Upper lobe of left lung (tissue), 6 donors: ENCODE data around the gene SNX7. TPM values are rescaled to one million over a fixed set of nuclear protein-coding genes. Genes with fewer than 3 reads are reported as not detected.

Experiments used
- ATAC-seq, 2 donors: fragments of 200-7000 bp; cut with Tn5 transposase; one replicate each; pipeline ENCODE4 v1.9.1; 2022; ENCODE audit warnings: mild to moderate bottlenecking in 2 of 2, moderate library complexity in 2 of 2; ENCODE audit not compliant: low FRiP score in 2 of 2
- DNase-seq, 2 donors: peaks; one replicate each; pipeline ENCODE4 v3.0.0-alpha.2; 2019 to 2020
- H3K27ac ChIP-seq, 4 donors: fragments of 200-600 bp; sonication (generic); one replicate each; pipeline ENCODE4 v1.5.1; 2016 to 2019
- H3K27me3 ChIP-seq, 4 donors: fragments of 200-600 bp; sonication (generic); one replicate each; pipeline ENCODE4 v1.5.1; 2017 to 2019
- H3K36me3 ChIP-seq, 4 donors: fragments of 200-600 bp; sonication (generic); one replicate each; pipeline ENCODE4 v1.5.1; 2016 to 2019
- H3K4me1 ChIP-seq, 4 donors: fragments of 200-600 bp; sonication (generic); one replicate each; pipeline ENCODE4 v1.5.1; 2018 to 2019
- H3K4me3 ChIP-seq, 4 donors: fragments of 200-600 bp; sonication (generic); one replicate each; pipeline ENCODE4 v1.5.1; 2017 to 2019; ENCODE audit warnings: mild to moderate bottlenecking in 2 of 4, moderate library complexity in 1 of 4
- H3K9me3 ChIP-seq, 4 donors: fragments of 200-600 bp; sonication (generic); one replicate each; pipeline ENCODE4 v1.5.1; 2018 to 2019
- EP300 ChIP-seq, 4 donors: sonication (generic); formaldehyde crosslinking; IDR thresholded peaks; one replicate each; pipeline ENCODE4 v1.5.1; 2017; ENCODE audit warnings: antibody characterized with exemption in 4 of 4, control low read depth in 2 of 4
- POLR2A ChIP-seq, 4 donors: fragments of 450-650 bp; IDR thresholded peaks; one replicate each; pipeline ENCODE4 v1.5.1; 2016 to 2017; ENCODE audit warnings: antibody characterized with exemption in 4 of 4, mild to moderate bottlenecking in 2 of 4
- POLR2AphosphoS5 ChIP-seq, 2 donors: sonication (generic); formaldehyde crosslinking; IDR thresholded peaks; one replicate each; pipeline ENCODE4 v1.5.1; 2017; ENCODE audit warnings: antibody characterized with exemption in 2 of 2
- WGBS, 2 donors: methylation state at CpG; one replicate each; pipeline ENCODE4 v1.1.5; 2017 to 2018; 5-methylcytosine and 5-hydroxymethylcytosine counted together
- total RNA-seq, 6 donors: library from RNA; depleted of rRNA in 4 of 6; stranded (reverse); fragments of >200 nt in 4 of 6; gene quantifications; one replicate each; pipeline versions ENCODE4 v1.1.0 to v1.2.1, GENCODE V29; 2016 to 2021
- TF ChIP-seq, protein P1 (sequence below), 6 experiments: fragments of 450-650 bp in 4 of 6; fragments of 200-600 bp in 2 of 6; sonication (generic) in 2 of 6; IDR thresholded peaks; one replicate each; pipeline ENCODE4 v1.5.1; 2016 to 2019; ENCODE audit warnings: antibody characterized with exemption in 6 of 6
- donor health status: DM: no; HTN: no; CAD: no; lungs with moderate emphysema.
- donor health status: DM: no; HTN: yes; CAD: no; lungs with severe emphysema.

Gene SNX7
- total RNA-seq, 6 donors from 2014 or later = 7.3 to 50.8 (median 15.7) TPM

DNA sequence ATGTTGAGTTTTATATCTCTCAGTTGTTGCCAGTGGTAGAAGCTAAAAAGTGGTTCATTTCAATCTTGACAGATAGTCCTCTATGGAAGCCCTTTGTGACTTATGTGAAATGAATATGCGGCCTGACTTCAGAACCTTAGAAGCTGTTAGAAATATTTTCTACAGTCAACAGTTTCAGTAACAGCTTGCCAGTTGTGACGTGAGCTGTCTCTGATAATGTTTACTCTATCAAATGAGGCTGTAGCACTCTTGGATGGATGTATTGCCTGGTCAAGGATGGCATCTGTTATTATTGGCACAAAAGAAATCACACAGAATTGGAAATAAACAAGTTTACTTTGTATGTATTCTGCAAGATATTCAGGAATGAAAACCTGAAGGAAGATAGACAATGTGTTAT lies 31.9 kb downstream of the SNX7 start:
- Histone ChIP-seq H3K27me3 (no peaks in the 10 kb centered on the region), H3K9me3 (no peaks in the 10 kb centered on the region), H3K4me1 (no peaks in the 10 kb centered on the region), H3K36me3 (no peaks in the 10 kb centered on the region), H3K27ac (no peak overlapping the region), H3K4me3 (no peak overlapping the region)
- no peak for ATAC-seq
- WGBS, 2 donors = 76 to 84% methylated on average over 2 of the region's 2 CpGs
- no peak for DNase-seq
- TF ChIP-seq POLR2A (IDR thresholded peaks at IDR 0.05) (no peak), EP300 (IDR thresholded peaks at IDR 0.05) (no peak), POLR2AphosphoS5 (IDR thresholded peaks at IDR 0.05) (no peak)
- TF ChIP-seq, protein P1, sequence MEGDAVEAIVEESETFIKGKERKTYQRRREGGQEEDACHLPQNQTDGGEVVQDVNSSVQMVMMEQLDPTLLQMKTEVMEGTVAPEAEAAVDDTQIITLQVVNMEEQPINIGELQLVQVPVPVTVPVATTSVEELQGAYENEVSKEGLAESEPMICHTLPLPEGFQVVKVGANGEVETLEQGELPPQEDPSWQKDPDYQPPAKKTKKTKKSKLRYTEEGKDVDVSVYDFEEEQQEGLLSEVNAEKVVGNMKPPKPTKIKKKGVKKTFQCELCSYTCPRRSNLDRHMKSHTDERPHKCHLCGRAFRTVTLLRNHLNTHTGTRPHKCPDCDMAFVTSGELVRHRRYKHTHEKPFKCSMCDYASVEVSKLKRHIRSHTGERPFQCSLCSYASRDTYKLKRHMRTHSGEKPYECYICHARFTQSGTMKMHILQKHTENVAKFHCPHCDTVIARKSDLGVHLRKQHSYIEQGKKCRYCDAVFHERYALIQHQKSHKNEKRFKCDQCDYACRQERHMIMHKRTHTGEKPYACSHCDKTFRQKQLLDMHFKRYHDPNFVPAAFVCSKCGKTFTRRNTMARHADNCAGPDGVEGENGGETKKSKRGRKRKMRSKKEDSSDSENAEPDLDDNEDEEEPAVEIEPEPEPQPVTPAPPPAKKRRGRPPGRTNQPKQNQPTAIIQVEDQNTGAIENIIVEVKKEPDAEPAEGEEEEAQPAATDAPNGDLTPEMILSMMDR (IDR thresholded peaks at IDR 0.05) = no peak

DNA sequence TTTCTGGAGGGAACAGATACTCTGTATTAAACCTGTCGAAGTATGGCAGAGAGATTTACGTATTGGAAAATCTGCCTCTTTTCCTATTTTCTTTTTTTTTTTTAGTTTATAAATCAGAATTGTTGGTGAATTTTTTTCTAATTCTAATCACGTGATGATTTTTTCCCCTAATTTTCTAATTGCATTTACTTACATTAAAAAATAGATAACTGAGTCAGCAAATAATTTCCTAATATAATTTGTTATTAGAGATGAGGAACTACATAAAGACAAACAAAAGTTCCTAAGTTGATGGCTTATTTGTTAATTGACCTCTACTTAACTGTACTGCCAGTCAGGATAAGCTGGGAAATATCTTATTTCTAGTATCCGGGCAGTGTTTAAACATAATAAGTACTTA lies 34.6 kb downstream of the SNX7 start:
- Histone ChIP-seq H3K4me3 (no peak overlapping the region), H3K36me3 (peaks cover 0 to 3% (median 0%) of the 10 kb centered on the region in 4 donors), H3K27ac (no peak overlapping the region), H3K9me3 (no peaks in the 10 kb centered on the region), H3K4me1 (no peaks in the 10 kb centered on the region), H3K27me3 (no peaks in the 10 kb centered on the region)
- no peak for TF ChIP-seq POLR2AphosphoS5 (IDR thresholded peaks at IDR 0.05)
- ATAC-seq (no peak), DNase-seq (no peak)
- WGBS, 2 donors = 95 to 96% methylated on average over 4 of the region's 4 CpGs

DNA sequence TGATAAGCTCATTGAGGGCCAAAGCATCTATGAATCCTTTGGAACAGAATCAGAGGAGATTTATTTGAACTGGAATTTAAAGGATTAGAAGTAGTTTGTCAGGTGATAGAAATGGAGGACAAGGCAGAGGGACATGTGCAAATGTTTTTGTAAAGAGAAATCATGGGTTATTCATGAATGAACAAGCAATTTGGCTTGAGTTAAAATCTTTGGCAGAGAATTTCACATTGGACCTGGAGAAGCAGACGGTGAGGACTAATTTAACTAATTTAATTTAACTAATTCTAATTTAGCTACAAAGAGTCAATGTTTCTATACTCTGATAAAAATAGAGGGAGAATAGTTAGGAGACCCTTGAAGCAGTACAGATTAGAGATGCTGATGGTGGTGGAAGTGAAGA lies 36.3 kb downstream of the SNX7 start:
- Histone ChIP-seq H3K9me3 (no peaks in the 10 kb centered on the region), H3K4me3 (no peak overlapping the region), H3K27ac (no peak overlapping the region), H3K36me3 (peaks cover 0 to 3% (median 0%) of the 10 kb centered on the region in 4 donors), H3K4me1 (no peaks in the 10 kb centered on the region), H3K27me3 (no peaks in the 10 kb centered on the region)
- DNase-seq (no peak), ATAC-seq (no peak)
- 90 to 100% methylated on average over 1 of the region's 1 CpG for WGBS, 2 donors
- TF ChIP-seq, protein P1 (IDR thresholded peaks at IDR 0.05) = no peak
- TF ChIP-seq EP300 (IDR thresholded peaks at IDR 0.05) (no peak), POLR2A (IDR thresholded peaks at IDR 0.05) (no peak), POLR2AphosphoS5 (IDR thresholded peaks at IDR 0.05) (no peak)

DNA sequence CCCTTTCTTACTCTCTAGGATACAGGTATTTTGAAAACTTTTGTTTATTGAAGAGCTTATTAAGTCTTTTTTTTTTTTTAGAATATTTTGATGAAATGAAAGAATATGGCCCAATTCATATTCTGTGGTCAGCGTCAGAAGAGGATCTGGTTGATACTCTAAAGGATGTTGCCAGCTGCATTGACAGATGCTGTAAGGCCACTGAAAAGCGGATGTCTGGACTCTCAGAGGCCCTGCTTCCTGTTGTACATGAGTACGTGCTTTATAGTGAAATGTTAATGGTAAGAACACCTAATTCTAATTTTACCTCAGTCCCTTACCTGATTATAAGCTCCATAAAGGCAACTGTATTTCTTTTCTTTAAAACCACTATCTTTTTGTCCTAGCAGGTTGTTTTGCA lies 37.1 kb downstream of the SNX7 start:
- ATAC-seq = no peak
- WGBS, 2 donors = 95 to 98% methylated on average over 3 of the region's 3 CpGs
- H3K36me3 ChIP-seq = peaks cover 0 to 3% (median 0%) of the 10 kb centered on the region in 4 donors

DNA sequence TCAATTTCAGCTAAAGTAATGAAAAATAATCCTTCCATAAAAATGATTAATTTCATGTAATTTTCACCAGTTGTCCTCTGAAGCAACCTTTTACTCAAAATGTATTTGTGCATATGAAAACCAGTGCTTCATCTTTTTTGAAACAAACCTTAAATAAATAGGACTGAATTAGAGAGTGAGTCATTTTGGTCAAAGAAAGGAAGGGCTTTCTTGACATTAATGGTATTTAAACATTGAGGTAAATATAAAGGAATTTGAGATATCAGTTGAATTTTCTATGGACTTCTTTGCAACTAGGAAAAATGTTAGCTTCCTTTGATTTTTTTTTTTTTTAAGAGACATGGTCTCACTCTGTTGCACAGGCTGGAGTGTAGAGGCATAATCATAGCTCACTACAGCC lies 38.7 kb downstream of the SNX7 start:
- no peaks in the 10 kb centered on the region for H3K4me1 ChIP-seq
- H3K4me3 ChIP-seq = no peak overlapping the region
- no peak for TF ChIP-seq EP300 (IDR thresholded peaks at IDR 0.05)
- TF ChIP-seq POLR2A (IDR thresholded peaks at IDR 0.05) = no peak
- TF ChIP-seq POLR2AphosphoS5 (IDR thresholded peaks at IDR 0.05) = no peak
- TF ChIP-seq, protein P1 (IDR thresholded peaks at IDR 0.05) = no peak
- H3K27ac ChIP-seq = no peak overlapping the region
- H3K36me3 ChIP-seq = peaks cover 0 to 3% (median 0%) of the 10 kb centered on the region in 4 donors
- H3K9me3 ChIP-seq = no peaks in the 10 kb centered on the region
- H3K27me3 ChIP-seq = no peaks in the 10 kb centered on the region
- ATAC-seq (no peak), DNase-seq (no peak)

More for the DNA sequence above, 37.1 kb downstream of the SNX7 start:
- no peak for TF ChIP-seq POLR2A (IDR thresholded peaks at IDR 0.05)
- no peak for TF ChIP-seq EP300 (IDR thresholded peaks at IDR 0.05)
- no peak for TF ChIP-seq POLR2AphosphoS5 (IDR thresholded peaks at IDR 0.05)
- no peaks in the 10 kb centered on the region for H3K4me1 ChIP-seq
- DNase-seq = no peak
- no peaks in the 10 kb centered on the region for H3K27me3 ChIP-seq
- H3K4me3 ChIP-seq = no peak overlapping the region
- no peaks in the 10 kb centered on the region for H3K9me3 ChIP-seq
- H3K27ac ChIP-seq = no peak overlapping the region

DNA sequence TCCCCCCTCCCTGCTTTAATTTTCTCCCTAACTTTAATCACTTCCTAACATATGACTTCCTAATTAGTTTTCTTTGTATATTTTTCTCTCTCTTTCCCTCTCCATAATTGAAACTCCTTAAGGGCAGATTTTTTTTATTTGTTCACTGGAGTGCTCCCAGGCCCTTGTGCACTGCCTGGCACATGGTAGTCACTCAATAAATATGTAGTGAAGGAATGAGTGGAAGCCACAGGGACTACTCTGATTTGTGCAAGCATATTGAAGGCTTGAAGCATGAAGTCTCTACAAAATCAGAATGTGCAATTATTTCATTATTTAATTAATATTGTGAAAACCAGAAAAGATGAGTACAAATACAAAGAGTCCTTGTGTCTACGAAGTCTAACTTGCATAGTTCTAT lies 41.5 kb downstream of the SNX7 start:
- ATAC-seq (no peak), DNase-seq (no peak)
- Histone ChIP-seq H3K36me3 (peaks cover 0 to 3% (median 0%) of the 10 kb centered on the region in 4 donors), H3K9me3 (no peaks in the 10 kb centered on the region), H3K4me1 (no peaks in the 10 kb centered on the region), H3K27me3 (no peaks in the 10 kb centered on the region), H3K4me3 (no peak overlapping the region), H3K27ac (no peak overlapping the region)
- TF ChIP-seq EP300 (IDR thresholded peaks at IDR 0.05) (no peak), POLR2AphosphoS5 (IDR thresholded peaks at IDR 0.05) (no peak), POLR2A (IDR thresholded peaks at IDR 0.05) (no peak)
- TF ChIP-seq, protein P1 (IDR thresholded peaks at IDR 0.05) = no peak
- 91 to 94% methylated on average over 1 of the region's 1 CpG for WGBS, 2 donors
